ES-I3 (cell line): ENCODE data around the gene UPK3A.
"Not testable (repeated sequence)": the region's sequence is repeated elsewhere in the genome, so short reads cannot be mapped to it uniquely, and the experiment has no call there.

Source experiments
- H3K36me3 ChIP-seq: 2 replicates; pipeline ENCODE4 v1.6.1; 2013; ENCODE audit warnings: mild to moderate bottlenecking, low read length, control low read depth, moderate library complexity; ENCODE audit not compliant: insufficient read depth
- H3K4me1 ChIP-seq: 2 replicates; pipeline ENCODE4 v1.6.1; 2013; ENCODE audit warnings: mild to moderate bottlenecking, control low read depth, low read length; ENCODE audit not compliant: insufficient read depth
- H3K9ac ChIP-seq: 2 replicates; pipeline ENCODE4 v1.6.1; 2013; ENCODE audit warnings: low read depth, mild to moderate bottlenecking, low read length, moderate library complexity
- H3K9me3 ChIP-seq: 2 replicates; pipeline ENCODE4 v1.6.1; 2013; ENCODE audit warnings: mild to moderate bottlenecking, low read length, moderate library complexity; ENCODE audit not compliant: control insufficient read depth, insufficient read depth

Gene UPK3A

DNA sequence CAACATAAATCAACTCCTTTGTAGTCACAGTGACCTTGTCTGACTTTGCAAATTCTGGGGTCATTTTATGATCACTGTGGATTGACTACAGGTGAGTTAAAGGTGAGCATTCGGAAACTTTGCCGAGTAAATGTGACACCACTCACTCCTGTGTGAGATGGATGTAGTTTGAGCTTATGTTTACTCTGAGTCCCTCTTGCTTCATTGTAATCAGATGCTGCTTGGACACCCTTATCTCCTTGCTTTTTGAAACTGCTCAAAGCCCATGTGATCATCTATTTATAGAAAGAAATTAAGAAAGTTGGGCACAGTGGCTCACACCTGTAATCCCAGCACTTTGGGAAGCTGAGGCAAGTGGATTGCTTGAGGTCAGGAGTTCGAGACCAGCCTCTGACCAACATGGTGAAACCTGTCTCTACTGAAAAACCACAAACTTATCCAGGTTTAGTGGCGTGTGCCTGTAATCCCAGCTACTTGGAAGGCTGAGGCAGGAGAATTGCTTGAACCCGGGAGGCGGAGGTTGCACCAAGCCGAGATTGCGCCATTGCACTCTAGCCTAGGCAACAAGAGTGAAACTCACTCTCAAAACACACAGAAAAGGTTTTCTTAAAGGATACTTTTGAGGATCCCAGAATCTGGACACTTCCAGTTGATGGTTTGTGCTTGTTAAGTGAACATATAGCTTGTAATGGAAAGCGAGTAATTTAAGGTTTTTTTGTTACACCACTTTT is 32.2 kb downstream of the UPK3A start:
- no peaks in the 10 kb centered on the region for H3K36me3 ChIP-seq
- H3K4me1 ChIP-seq, result peaks cover 13% of the 10 kb centered on the region; the same call in 1 of the 2 replicates
- H3K9ac ChIP-seq, result no peak overlapping the region
- H3K9me3 ChIP-seq, result no peaks in the 10 kb centered on the region

DNA sequence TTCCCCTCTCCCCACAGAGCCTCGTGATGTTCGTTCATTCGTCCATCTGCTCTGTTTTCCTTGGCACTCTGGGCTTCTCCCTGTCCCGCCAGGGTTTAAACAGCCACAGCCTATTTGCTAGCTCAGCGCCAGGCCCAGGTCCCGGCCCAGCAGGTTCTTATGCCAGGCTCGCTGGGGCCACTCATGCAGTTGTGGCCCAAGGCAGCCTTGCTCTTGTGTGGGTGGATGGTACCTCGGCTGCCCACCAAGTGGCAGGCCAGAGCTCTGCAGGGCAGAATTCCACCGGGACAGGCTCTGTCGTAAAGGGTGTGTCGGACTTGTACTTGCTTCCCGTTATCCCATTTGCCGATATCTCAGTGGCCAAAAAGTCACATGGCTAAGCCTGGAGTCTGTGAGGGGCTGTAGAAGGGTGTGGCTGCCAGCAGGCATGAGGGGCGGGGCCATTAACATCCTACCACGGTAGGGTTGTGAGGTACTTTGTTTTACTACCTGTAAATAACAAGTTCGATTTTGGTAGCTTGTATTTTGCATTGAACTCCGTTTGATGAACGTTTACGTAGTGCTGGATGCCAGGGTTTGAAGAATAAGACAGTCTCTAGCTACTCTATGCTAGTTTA is 32.9 kb downstream of the UPK3A start:
- H3K9ac ChIP-seq, result no peak overlapping the region
- H3K9me3 ChIP-seq, result no peaks in the 10 kb centered on the region
- no peaks in the 10 kb centered on the region for H3K36me3 ChIP-seq
- peaks cover 13% of the 10 kb centered on the region; the same call in 1 of the 2 replicates for H3K4me1 ChIP-seq

GRCh38 chr22:45318168-45318557 is 33.4 kb downstream of the UPK3A start:
- no peaks in the 10 kb centered on the region for H3K9me3 ChIP-seq
- H3K36me3 ChIP-seq, result no peaks in the 10 kb centered on the region
- H3K9ac ChIP-seq, result no peak overlapping the region
- peaks cover 13% of the 10 kb centered on the region; the same call in 1 of the 2 replicates for H3K4me1 ChIP-seq

- Histone ChIP-seq H3K9me3 (no peaks in the 10 kb centered on the region), H3K36me3 (no peaks in the 10 kb centered on the region), H3K9ac (no peak overlapping the region), H3K4me1 (peaks cover 13% of the 10 kb centered on the region; the same call in 1 of the 2 replicates)
These were observed 34.0 kb downstream of the UPK3A start for GRCh38 chr22:45318558-45319323.

GRCh38 chr22:45319324-45319685 is 34.6 kb downstream of the UPK3A start:
- H3K9ac ChIP-seq, result no peak overlapping the region
- H3K36me3 ChIP-seq, result no peaks in the 10 kb centered on the region

GRCh38 chr22:45320357-45320976 is 35.7 kb downstream of the UPK3A start:
- no peaks in the 10 kb centered on the region for H3K36me3 ChIP-seq
- H3K9me3 ChIP-seq, result no peaks in the 10 kb centered on the region
- H3K9ac ChIP-seq, result no peak overlapping the region
- peaks cover 13% of the 10 kb centered on the region; the same call in 1 of the 2 replicates for H3K4me1 ChIP-seq

More at GRCh38 chr22:45319324-45319685, 34.6 kb downstream of the UPK3A start:
- Histone ChIP-seq H3K4me1 (peaks cover 13% of the 10 kb centered on the region; the same call in 1 of the 2 replicates), H3K9me3 (no peaks in the 10 kb centered on the region)

- peaks cover 13% of the 10 kb centered on the region; the same call in 1 of the 2 replicates for H3K4me1 ChIP-seq
- no peak overlapping the region for H3K9ac ChIP-seq
- no peaks in the 10 kb centered on the region for H3K9me3 ChIP-seq
- no peaks in the 10 kb centered on the region for H3K36me3 ChIP-seq
These were observed 37.1 kb downstream of the UPK3A start for GRCh38 chr22:45321827-45322226.

DNA sequence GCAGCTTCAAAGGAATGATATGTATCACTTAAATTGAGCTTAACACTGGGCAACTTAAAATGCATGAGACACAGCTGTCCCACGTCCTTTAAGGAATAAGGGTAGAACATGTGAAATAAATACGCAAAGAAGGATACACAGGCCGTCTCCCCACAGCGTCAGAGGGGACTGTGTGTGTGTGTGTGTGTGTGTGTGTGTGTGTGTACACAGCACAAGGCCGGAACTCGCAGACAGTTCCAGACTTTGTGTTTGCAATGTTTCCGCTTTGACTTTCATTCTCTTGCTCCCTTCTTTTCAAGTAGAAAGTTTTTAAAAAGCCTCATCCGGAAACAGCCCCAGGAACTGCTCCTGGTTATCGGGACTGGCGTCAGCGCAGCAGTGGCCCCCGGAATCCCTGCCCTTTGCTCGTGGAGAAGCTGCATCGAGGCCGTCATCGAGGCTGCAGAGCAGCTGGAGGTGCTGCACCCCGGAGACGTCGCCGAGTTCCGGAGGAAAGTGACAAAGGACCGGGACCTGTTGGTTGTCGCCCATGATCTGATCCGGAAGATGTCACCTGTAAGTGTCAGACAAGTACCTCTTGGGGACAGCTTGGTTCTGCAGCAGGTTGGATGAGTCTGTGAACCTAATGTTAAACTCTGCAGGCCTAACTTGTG is 38.2 kb downstream of the UPK3A start:
- H3K4me1 ChIP-seq, result 0 out of 2 replicates have a peak, but pooled peaks cover 9% of the 10 kb centered on the region
- H3K36me3 ChIP-seq, result no peaks in the 10 kb centered on the region
- no peak overlapping the region for H3K9ac ChIP-seq
- no peaks in the 10 kb centered on the region for H3K9me3 ChIP-seq

DNA sequence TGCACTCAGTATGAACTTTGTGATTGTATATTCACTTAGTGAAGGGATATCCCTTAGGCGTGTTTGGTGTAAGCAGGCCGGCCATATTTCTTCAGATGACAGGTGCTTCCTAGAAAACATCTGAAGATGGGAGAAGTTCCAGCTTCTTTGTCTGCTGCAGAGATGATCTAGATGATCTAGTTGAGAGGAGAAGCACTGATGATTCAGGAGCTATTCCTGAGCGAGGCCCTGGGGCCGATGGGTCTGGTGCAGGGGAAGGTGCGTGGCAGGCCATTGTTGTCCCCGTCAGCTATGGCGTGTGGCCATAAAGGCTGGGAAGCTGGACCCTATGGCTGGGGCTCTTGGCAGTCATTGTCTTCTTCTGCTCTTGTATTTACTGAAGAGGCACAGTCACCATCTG is 38.9 kb downstream of the UPK3A start:
- no peaks in the 10 kb centered on the region for H3K9me3 ChIP-seq
- no peak overlapping the region for H3K9ac ChIP-seq
- H3K36me3 ChIP-seq, result no peaks in the 10 kb centered on the region
- 0 out of 2 replicates have a peak, but pooled peaks cover 2% of the 10 kb centered on the region for H3K4me1 ChIP-seq

- Histone ChIP-seq H3K36me3 (no peaks in the 10 kb centered on the region), H3K9ac (no peak overlapping the region)
These were observed 39.6 kb downstream of the UPK3A start for GRCh38 chr22:45324311-45324711.

DNA sequence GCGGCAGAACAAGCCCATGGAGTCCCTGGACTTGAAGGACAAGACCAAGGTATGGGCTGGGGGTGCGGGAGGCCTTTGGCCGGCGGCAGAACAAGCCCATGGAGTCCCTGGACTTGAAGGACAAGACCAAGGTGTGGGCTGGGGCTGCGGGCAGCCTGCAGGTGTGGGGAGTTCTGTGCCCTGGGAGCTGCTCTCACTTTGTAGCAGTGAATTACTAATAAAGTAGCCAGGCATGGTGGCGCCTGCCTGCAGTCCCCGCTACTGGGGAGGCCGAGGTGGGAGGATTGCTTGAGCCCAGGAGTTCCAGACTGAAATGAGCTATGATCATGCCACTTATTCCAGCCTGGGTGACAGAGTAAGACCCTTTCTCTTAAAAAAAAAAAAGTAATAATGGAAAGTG is 43.5 kb downstream of the UPK3A start:
- H3K4me1 ChIP-seq, H3K9me3 ChIP-seq, H3K36me3 ChIP-seq, H3K9ac ChIP-seq: not testable (repeated sequence)

More at GRCh38 chr22:45324311-45324711, 39.6 kb downstream of the UPK3A start:
- Histone ChIP-seq H3K9me3 (no peaks in the 10 kb centered on the region), H3K4me1 (no peaks in the 10 kb centered on the region)

DNA sequence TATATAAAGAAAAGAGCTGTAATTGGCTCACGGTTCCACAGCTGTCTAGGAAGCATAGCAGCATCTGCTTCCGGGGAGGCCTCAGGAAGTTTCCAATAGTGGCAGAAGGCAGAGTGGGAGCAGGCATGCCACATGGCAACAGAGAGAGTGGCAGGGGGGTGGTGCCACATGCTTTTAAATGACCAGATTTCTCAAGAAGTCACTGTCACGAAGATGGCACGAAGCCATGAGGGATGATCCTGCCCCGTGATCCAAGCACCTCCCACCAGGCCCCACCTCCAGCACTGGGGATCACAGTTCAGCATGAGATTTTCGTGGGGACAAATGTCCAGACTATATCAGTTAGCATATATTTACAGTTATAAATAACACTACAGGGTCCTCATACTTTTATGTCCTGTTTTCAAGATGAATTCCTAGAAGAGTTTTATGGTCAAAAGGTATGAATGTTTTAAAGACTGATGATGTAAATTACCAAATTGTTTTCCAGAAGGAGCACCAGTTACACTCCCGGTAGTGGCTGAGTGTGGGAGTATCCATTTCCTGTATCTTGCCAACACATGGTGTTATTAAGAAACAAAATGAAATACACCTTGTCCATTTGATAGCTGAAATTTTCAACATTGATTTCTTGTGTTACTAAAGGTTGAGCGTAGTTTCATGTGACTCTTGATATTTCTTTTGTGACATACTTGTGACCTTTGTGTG is 44.2 kb downstream of the UPK3A start:
- Histone ChIP-seq H3K9me3 (no peaks in the 10 kb centered on the region), H3K4me1 (no peaks in the 10 kb centered on the region), H3K9ac (no peak overlapping the region), H3K36me3 (no peaks in the 10 kb centered on the region; the same call in 1 of the 2 replicates)

- no peaks in the 10 kb centered on the region; the same call in 1 of the 2 replicates for H3K36me3 ChIP-seq
- H3K9ac ChIP-seq, result no peak overlapping the region
- no peaks in the 10 kb centered on the region for H3K9me3 ChIP-seq
- no peaks in the 10 kb centered on the region for H3K4me1 ChIP-seq
These were observed 44.8 kb downstream of the UPK3A start for GRCh38 chr22:45329530-45329936.
